Spleen (tissue), 7 donors: ENCODE results near the gene MEX3B.

Source experiments
- CTCF ChIP-seq, 11 experiments: fragments of 200-600 bp in 7 of 11; fragments of 450-650 bp in 4 of 11; sonication (generic) in 4 of 11; IDR thresholded peaks in 8 of 11; conservative IDR thresholded peaks in 3 of 11; 1 replicate in 7 of 11; 2 replicates in 4 of 11; pipeline versions ENCODE4 v1.4.0 to v1.8.0; 2016 to 2021; ENCODE audit warnings: antibody characterized with exemption in 11 of 11, inconsistent platforms in 4 of 11, mild to moderate bottlenecking in 1 of 11
- POLR2A ChIP-seq, 3 donors: fragments of 450-650 bp; IDR thresholded peaks; one replicate each; pipeline ENCODE4 v1.5.1; 2017; ENCODE audit warnings: antibody characterized with exemption in 3 of 3, mild to moderate bottlenecking in 1 of 3
- POLR2AphosphoS5 ChIP-seq, 3 donors: sonication (generic); formaldehyde crosslinking; IDR thresholded peaks; one replicate each; pipeline ENCODE4 v1.5.1; 2017; ENCODE audit warnings: antibody characterized with exemption in 3 of 3
- donor health status: DM: no; HTN: no; CAD: no; lungs with moderate emphysema.
- donor health status: DM: no; HTN: no; CAD: no.
- donor health status: DM: no; HTN: no; CAD: no.

- TF ChIP-seq POLR2A (IDR thresholded peaks at IDR 0.05) (no peak), CTCF (IDR thresholded peaks at IDR 0.05 in 8 of 11, conservative IDR thresholded peaks at IDR 0.05 in 3 of 11) (peak in 4 of 11 experiments; percentile 0 to 42 (median 31)), POLR2AphosphoS5 (IDR thresholded peaks at IDR 0.05) (peak in 2 of 3 donors; percentile 2)
These were observed 1.9 kb upstream of the MEX3B start for GRCh38 chr15:82047453-82048400.
